C4-2B (cell line): ENCODE data around the gene CPT1C.

Experiments used
- ZFX ChIP-seq: fragments of 450-650 bp; IDR thresholded peaks from 2 replicates; pipeline ENCODE4 v1.6.1; 2017
- TF ChIP-seq, protein P1 (sequence below): fragments of 450-650 bp; conservative IDR thresholded peaks from 2 replicates; pipeline ENCODE4 v1.5.1; 2017; ENCODE audit warnings: mild to moderate bottlenecking

DNA sequence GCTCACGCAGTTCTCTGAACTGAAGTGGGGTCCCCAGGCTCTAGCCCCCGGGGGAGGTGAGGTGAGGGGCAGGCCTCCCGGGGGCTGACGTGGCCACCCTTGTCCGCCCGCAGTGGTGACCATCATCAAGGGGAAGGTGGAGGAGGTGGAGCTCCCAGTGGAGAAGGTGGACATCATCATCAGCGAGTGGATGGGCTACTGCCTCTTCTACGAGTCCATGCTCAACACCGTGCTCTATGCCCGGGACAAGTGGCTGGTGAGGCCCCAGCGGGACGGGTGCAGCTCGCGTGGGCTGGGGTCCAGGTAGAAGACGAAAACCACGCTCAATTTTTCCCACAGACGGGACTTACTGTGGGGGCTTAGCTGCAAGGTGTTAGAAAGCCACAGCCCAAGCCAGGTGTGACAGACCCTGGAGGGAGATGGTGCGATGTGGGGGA is 7.1 kb upstream of the CPT1C start:
- TF ChIP-seq, protein P1, sequence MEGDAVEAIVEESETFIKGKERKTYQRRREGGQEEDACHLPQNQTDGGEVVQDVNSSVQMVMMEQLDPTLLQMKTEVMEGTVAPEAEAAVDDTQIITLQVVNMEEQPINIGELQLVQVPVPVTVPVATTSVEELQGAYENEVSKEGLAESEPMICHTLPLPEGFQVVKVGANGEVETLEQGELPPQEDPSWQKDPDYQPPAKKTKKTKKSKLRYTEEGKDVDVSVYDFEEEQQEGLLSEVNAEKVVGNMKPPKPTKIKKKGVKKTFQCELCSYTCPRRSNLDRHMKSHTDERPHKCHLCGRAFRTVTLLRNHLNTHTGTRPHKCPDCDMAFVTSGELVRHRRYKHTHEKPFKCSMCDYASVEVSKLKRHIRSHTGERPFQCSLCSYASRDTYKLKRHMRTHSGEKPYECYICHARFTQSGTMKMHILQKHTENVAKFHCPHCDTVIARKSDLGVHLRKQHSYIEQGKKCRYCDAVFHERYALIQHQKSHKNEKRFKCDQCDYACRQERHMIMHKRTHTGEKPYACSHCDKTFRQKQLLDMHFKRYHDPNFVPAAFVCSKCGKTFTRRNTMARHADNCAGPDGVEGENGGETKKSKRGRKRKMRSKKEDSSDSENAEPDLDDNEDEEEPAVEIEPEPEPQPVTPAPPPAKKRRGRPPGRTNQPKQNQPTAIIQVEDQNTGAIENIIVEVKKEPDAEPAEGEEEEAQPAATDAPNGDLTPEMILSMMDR, result no peak
- TF ChIP-seq ZFX, result no peak
